Keratinocyte (primary cell): Measurements from ENCODE around the gene TENM4. TPM values are rescaled to one million over a fixed set of nuclear protein-coding genes. Genes with fewer than 3 reads are reported as not detected.

Experiments used
- DNase-seq: peaks from one replicate; pipeline ENCODE4 v3.0.0-alpha.2; 2011; ENCODE audit warnings: low read depth, missing footprints, low spot score
- FAIRE-seq: peaks from 2 replicates; lab custom pipeline; 2011; peaks lifted over from hg19 to GRCh38; lab: Jason Lieb, UNC
- H2AFZ ChIP-seq: 2 replicates; pipeline ENCODE4 v1.6.0; 2012; ENCODE audit warnings: low read length, control low read depth, inconsistent platforms; ENCODE audit not compliant: control insufficient read depth
- H3K27ac ChIP-seq: 2 replicates; pipeline ENCODE4 v1.5.1; 2011; ENCODE audit warnings: low read length; ENCODE audit not compliant: control insufficient read depth, insufficient read depth
- H3K27me3 ChIP-seq: 3 replicates; pipeline ENCODE4 v1.6.0; 2011; ENCODE audit warnings: low read length; ENCODE audit not compliant: control insufficient read depth, insufficient read depth; ENCODE audit errors: extremely low read depth
- H3K36me3 ChIP-seq, 2 experiments: 2 replicates in 1 of 2; 3 replicates in 1 of 2; pipeline ENCODE4 v1.5.1; 2011; ENCODE audit warnings: low read length in 2 of 2, mild to moderate bottlenecking in 1 of 2; ENCODE audit not compliant: control insufficient read depth in 2 of 2, insufficient read depth in 2 of 2; ENCODE audit errors: extremely low read depth in 1 of 2
- H3K4me1 ChIP-seq: 3 replicates; pipeline ENCODE4 v1.5.1; 2011; ENCODE audit warnings: low read length; ENCODE audit not compliant: control insufficient read depth, insufficient read depth; ENCODE audit errors: extremely low read depth
- H3K4me2 ChIP-seq: 3 replicates; pipeline ENCODE4 v1.6.0; 2011; ENCODE audit warnings: low read depth, low read length; ENCODE audit not compliant: control insufficient read depth, insufficient read depth; ENCODE audit errors: extremely low read depth
- H3K4me3 ChIP-seq, 3 experiments: fragments of 200-600 bp in 1 of 3; sonication (generic) in 1 of 3; 2 replicates in 2 of 3; 3 replicates in 1 of 3; pipeline ENCODE4 v1.5.1; 2011 to 2016; ENCODE audit warnings: low read length in 3 of 3, mild to moderate bottlenecking in 3 of 3, control low read depth in 2 of 3, inconsistent platforms in 1 of 3, low read depth in 1 of 3, mixed read lengths in 1 of 3, mixed run types in 1 of 3, moderate library complexity in 1 of 3; ENCODE audit not compliant: control insufficient read depth in 2 of 3, insufficient read depth in 2 of 3; ENCODE audit errors: extremely low read depth in 1 of 3
- H3K79me2 ChIP-seq: 2 replicates; pipeline ENCODE4 v1.6.0; 2012; ENCODE audit warnings: low read length; ENCODE audit not compliant: control insufficient read depth, insufficient read depth
- H3K9ac ChIP-seq: 3 replicates; pipeline ENCODE4 v1.6.0; 2011; ENCODE audit warnings: low read length; ENCODE audit not compliant: control insufficient read depth, insufficient read depth; ENCODE audit errors: extremely low read depth
- H3K9me1 ChIP-seq: 3 replicates; pipeline ENCODE4 v1.6.0; 2011; ENCODE audit warnings: low read length; ENCODE audit not compliant: control insufficient read depth, insufficient read depth; ENCODE audit errors: extremely low read depth
- H3K9me3 ChIP-seq: 2 replicates; pipeline ENCODE4 v1.5.1; 2012; ENCODE audit warnings: low read depth, low read length; ENCODE audit not compliant: control insufficient read depth
- H4K20me1 ChIP-seq: 3 replicates; pipeline ENCODE4 v1.6.0; 2011; ENCODE audit warnings: low read length; ENCODE audit not compliant: control insufficient read depth, insufficient read depth; ENCODE audit errors: extremely low read depth
- EZH2 ChIP-seq: IDR thresholded peaks from one replicate; pipeline ENCODE4 v1.6.1; 2012; ENCODE audit warnings: inconsistent platforms, mild to moderate bottlenecking, low read length, moderate library complexity
- dilution Hi-C: fragments of 300-500 bp; cut with MboI; formaldehyde crosslinking; loops from one replicate; pipeline ENCODE4 v1.7.0; 2020; ENCODE audit warnings: low sequenced_read_pairs; ENCODE audit not compliant: extremely low pct_ligation_motif_present
- polyA plus RNA-seq, 5 experiments: library from polyadenylated mRNA; depleted of rRNA in 3 of 5; stranded (reverse) in 3 of 5; stranded (forward) in 1 of 5; unstranded in 1 of 5; fragments of >200 nt; gene quantifications; 1 replicate in 1 of 5; 2 replicates in 3 of 5; 3 replicates in 1 of 5; pipeline versions ENCODE4 v1.2.1 to v1.2.3, GENCODE V29; 2011 to 2012; ENCODE audit warnings: missing spikeins in 2 of 5, low read depth in 1 of 5, low replicate concordance in 1 of 5
- TF ChIP-seq, protein P1 (sequence below), 3 experiments: IDR thresholded peaks in 1 of 3; conservative IDR thresholded peaks in 1 of 3; optimal IDR thresholded peaks in 1 of 3; 2 replicates in 2 of 3; 3 replicates in 1 of 3; pipeline versions ENCODE3 to v1.5.1; 2011; ENCODE audit warnings: low read length in 3 of 3, mild to moderate bottlenecking in 3 of 3, moderate library complexity in 2 of 3, control low read depth in 1 of 3, inconsistent platforms in 1 of 3; ENCODE audit not compliant: insufficient read depth in 2 of 3; ENCODE audit errors: extremely low read depth in 1 of 3

TENM4 gene
- polyA plus RNA-seq, 1 donor (not counting 4 experiments of a cell fraction or from before 2014, with no cell fraction given), result 3.5 TPM

DNA sequence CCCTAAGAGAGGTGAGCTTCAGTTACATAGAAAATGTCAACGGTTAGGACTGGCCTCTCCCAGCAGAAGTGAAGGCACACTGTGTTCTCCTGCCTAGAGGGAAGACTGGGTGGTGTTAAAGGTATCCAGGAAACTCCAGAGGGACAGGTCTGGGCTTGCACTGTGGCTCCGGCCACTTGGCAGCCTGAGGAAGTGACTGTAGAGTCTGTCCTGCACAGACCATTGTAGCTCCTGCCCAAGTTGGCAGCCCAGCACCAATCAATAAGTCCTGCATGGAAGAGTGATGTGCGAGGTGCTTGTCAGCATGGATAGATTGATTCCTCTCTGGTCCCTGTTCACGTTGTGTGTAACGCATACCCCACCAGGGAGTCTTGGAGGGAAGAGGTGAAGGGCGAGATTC lies 284.8 kb downstream of the TENM4 start:
- Histone ChIP-seq H3K4me3 (peak overlapping the region in 1 of 3 experiments; percentile 8), H3K27me3 (no peaks in the 10 kb centered on the region), H3K4me2 (peak overlapping the region; percentile 42), H3K36me3 (no peaks in the 10 kb centered on the region), H2AFZ (no peak overlapping the region), H3K27ac (no peak overlapping the region), H3K4me1 (peaks cover 29% of the 10 kb centered on the region), H3K79me2 (no peaks in the 10 kb centered on the region), H4K20me1 (no peaks in the 10 kb centered on the region), H3K9me1 (no peaks in the 10 kb centered on the region), H3K9me3 (no peaks in the 10 kb centered on the region), H3K9ac (no peak overlapping the region)
- dilution Hi-C loops, result no loop called here
- DNase-seq (peak; percentile 26), FAIRE-seq (peak; percentile 81)
- TF ChIP-seq, protein P1, sequence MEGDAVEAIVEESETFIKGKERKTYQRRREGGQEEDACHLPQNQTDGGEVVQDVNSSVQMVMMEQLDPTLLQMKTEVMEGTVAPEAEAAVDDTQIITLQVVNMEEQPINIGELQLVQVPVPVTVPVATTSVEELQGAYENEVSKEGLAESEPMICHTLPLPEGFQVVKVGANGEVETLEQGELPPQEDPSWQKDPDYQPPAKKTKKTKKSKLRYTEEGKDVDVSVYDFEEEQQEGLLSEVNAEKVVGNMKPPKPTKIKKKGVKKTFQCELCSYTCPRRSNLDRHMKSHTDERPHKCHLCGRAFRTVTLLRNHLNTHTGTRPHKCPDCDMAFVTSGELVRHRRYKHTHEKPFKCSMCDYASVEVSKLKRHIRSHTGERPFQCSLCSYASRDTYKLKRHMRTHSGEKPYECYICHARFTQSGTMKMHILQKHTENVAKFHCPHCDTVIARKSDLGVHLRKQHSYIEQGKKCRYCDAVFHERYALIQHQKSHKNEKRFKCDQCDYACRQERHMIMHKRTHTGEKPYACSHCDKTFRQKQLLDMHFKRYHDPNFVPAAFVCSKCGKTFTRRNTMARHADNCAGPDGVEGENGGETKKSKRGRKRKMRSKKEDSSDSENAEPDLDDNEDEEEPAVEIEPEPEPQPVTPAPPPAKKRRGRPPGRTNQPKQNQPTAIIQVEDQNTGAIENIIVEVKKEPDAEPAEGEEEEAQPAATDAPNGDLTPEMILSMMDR (optimal IDR thresholded peaks at IDR 0.05 in 1 of 3, IDR thresholded peaks at IDR 0.05 in 1 of 3, conservative IDR thresholded peaks at IDR 0.05 in 1 of 3; ENCODE audit: extremely low read depth in 1 of 3, insufficient read depth in 2 of 3, low read length in 3 of 3), result no peak
- no peak for TF ChIP-seq EZH2

DNA sequence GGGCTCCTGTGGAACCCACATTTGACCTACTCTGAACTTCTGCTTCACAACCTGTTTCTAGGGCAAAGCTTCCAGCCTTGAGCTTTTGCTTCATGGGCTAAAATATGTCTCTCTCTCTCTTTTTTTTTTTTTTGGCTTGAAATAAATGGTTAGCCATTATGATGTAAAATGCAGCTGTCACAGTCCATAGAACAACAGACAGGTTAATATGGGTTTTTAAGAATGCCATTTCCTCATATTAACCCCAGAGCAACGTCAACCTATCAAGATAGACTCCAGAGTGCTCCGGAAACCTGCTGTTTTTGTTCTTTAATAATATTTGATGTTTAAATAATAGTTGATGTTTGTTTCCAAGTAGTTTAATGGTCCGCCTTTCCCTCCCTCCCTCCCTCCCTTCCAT lies 285.6 kb downstream of the TENM4 start:
- H3K4me3 ChIP-seq, result no peak overlapping the region

More for the DNA sequence above, 285.6 kb downstream of the TENM4 start:
- Histone ChIP-seq H3K9me1 (no peaks in the 10 kb centered on the region), H3K4me1 (peaks cover 31% of the 10 kb centered on the region), H3K9me3 (no peaks in the 10 kb centered on the region), H3K36me3 (no peaks in the 10 kb centered on the region), H3K27ac (no peak overlapping the region), H3K9ac (no peak overlapping the region), H3K79me2 (no peaks in the 10 kb centered on the region), H3K4me2 (no peak overlapping the region), H2AFZ (no peak overlapping the region), H4K20me1 (no peaks in the 10 kb centered on the region), H3K27me3 (no peaks in the 10 kb centered on the region)
- FAIRE-seq (no peak), DNase-seq (no peak)
- dilution Hi-C loops, result no loop called here
- TF ChIP-seq EZH2, result no peak
- TF ChIP-seq, protein P1 (optimal IDR thresholded peaks at IDR 0.05 in 1 of 3, IDR thresholded peaks at IDR 0.05 in 1 of 3, conservative IDR thresholded peaks at IDR 0.05 in 1 of 3; ENCODE audit: extremely low read depth in 1 of 3, insufficient read depth in 2 of 3, low read length in 3 of 3), result no peak
